Stomach (tissue), 4 donors: ENCODE measurements around the gene GPBP1.

Source experiments
- POLR2AphosphoS5 ChIP-seq, 3 donors: sonication (generic); formaldehyde crosslinking; IDR thresholded peaks; one replicate each; pipeline ENCODE4 v1.6.1; 2016; ENCODE audit warnings: antibody characterized with exemption in 3 of 3
- TF ChIP-seq, protein P1 (sequence below), 7 experiments: fragments of 450-650 bp in 4 of 7; fragments of 200-600 bp in 3 of 7; sonication (generic) in 3 of 7; IDR thresholded peaks; one replicate each; pipeline ENCODE4 v1.5.1; 2016 to 2019; ENCODE audit warnings: antibody characterized with exemption in 7 of 7, control low read depth in 2 of 7, mild to moderate bottlenecking in 1 of 7

DNA sequence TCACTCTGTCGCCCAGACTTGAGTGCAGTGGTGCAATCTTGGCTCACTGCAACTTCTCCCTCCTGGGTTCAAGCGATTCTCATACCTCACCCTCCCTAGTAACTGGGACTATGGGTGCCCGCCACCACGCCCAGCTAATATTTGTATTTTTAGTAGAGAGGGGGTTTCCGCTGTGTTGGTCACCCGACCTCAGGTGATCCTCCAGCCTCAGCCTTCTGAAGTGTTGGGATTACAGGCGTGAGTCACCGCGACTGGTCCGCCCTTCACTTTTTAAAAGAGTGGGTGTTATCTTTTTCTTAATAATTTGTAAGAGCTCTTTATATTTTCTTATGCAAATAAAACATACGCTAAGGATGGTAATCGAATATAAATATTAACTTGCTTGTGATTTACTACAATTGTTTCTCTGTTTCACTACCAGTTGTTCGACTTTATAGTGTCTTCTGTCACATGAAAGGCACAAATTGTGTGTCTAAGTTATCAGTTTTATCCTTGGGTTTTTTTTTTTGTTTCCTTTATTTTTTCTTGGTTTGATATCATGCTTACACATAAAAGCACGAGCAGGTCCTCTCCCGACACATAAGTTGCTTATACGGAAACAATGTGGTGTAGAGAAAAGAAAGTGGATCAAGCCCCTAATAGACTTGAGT, 1.9 kb upstream of the GPBP1 start:
- TF ChIP-seq, protein P1, sequence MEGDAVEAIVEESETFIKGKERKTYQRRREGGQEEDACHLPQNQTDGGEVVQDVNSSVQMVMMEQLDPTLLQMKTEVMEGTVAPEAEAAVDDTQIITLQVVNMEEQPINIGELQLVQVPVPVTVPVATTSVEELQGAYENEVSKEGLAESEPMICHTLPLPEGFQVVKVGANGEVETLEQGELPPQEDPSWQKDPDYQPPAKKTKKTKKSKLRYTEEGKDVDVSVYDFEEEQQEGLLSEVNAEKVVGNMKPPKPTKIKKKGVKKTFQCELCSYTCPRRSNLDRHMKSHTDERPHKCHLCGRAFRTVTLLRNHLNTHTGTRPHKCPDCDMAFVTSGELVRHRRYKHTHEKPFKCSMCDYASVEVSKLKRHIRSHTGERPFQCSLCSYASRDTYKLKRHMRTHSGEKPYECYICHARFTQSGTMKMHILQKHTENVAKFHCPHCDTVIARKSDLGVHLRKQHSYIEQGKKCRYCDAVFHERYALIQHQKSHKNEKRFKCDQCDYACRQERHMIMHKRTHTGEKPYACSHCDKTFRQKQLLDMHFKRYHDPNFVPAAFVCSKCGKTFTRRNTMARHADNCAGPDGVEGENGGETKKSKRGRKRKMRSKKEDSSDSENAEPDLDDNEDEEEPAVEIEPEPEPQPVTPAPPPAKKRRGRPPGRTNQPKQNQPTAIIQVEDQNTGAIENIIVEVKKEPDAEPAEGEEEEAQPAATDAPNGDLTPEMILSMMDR (IDR thresholded peaks at IDR 0.05), result no peak
- no peak for TF ChIP-seq POLR2AphosphoS5 (IDR thresholded peaks at IDR 0.05)
